Mesendoderm (in vitro differentiated cells): ENCODE results near the gene PCYT2.

Experiments used
- DNase-seq: peaks from one replicate; pipeline ENCODE4 v3.0.0; 2013
- H2AK5ac ChIP-seq: 2 replicates; pipeline ENCODE4 v1.6.1; 2013; ENCODE audit warnings: low read length, inconsistent platforms
- H2BK120ac ChIP-seq: 2 replicates; pipeline ENCODE4 v1.6.1; 2013; ENCODE audit warnings: low read depth, mild to moderate bottlenecking, low read length, moderate library complexity, mixed read lengths
- H2BK15ac ChIP-seq: replicated peaks from 2 replicates; pipeline ENCODE4 v1.6.1; 2013; ENCODE audit warnings: low read depth, mild to moderate bottlenecking, moderate library complexity
- H2BK5ac ChIP-seq: 2 replicates; pipeline ENCODE4 v1.6.1; 2013; ENCODE audit warnings: low read length, inconsistent platforms
- H3K18ac ChIP-seq: 2 replicates; pipeline ENCODE4 v1.6.1; 2013; ENCODE audit warnings: mild to moderate bottlenecking, low read length, mixed read lengths
- H3K23ac ChIP-seq: one replicate; pipeline ENCODE4 v1.6.1; 2013; ENCODE audit warnings: low read length
- H3K27ac ChIP-seq: 2 replicates; pipeline ENCODE4 v1.5.1; 2013; ENCODE audit warnings: low read depth, mild to moderate bottlenecking, inconsistent platforms, low read length, moderate library complexity
- H3K27me3 ChIP-seq: 2 replicates; pipeline ENCODE4 v1.6.1; 2013; ENCODE audit warnings: low read length, control low read depth, mild to moderate bottlenecking, inconsistent platforms; ENCODE audit not compliant: insufficient read depth, poor library complexity
- H3K36me3 ChIP-seq: 2 replicates; pipeline ENCODE4 v1.6.1; 2013; ENCODE audit warnings: low read length, inconsistent platforms; ENCODE audit not compliant: control insufficient read depth, insufficient read depth
- H3K4ac ChIP-seq: one replicate; pipeline ENCODE4 v1.6.1; 2013; ENCODE audit warnings: low read depth, mild to moderate bottlenecking, low read length, moderate library complexity
- H3K4me1 ChIP-seq: 2 replicates; pipeline ENCODE4 v1.6.1; 2013; ENCODE audit warnings: low read depth, low read length, inconsistent platforms; ENCODE audit not compliant: control insufficient read depth
- H3K4me2 ChIP-seq: 2 replicates; pipeline ENCODE4 v1.6.1; 2013; ENCODE audit warnings: low read length
- H3K4me3 ChIP-seq: 2 replicates; pipeline ENCODE4 v1.5.1; 2013; ENCODE audit warnings: mild to moderate bottlenecking, low read length
- H3K56ac ChIP-seq: one replicate; pipeline ENCODE4 v1.6.1; 2013; ENCODE audit warnings: low read length
- H3K79me1 ChIP-seq: 2 replicates; pipeline ENCODE4 v1.6.1; 2013; ENCODE audit warnings: low read length, inconsistent platforms
- H3K79me2 ChIP-seq: 2 replicates; pipeline ENCODE4 v1.6.1; 2013; ENCODE audit warnings: mild to moderate bottlenecking, low read length; ENCODE audit not compliant: control insufficient read depth, insufficient read depth
- H3K9ac ChIP-seq: 2 replicates; pipeline ENCODE4 v1.6.1; 2013; ENCODE audit warnings: low read length, inconsistent platforms
- H4K5ac ChIP-seq: one replicate; pipeline ENCODE4 v1.6.1; 2013; ENCODE audit warnings: low read length
- H4K8ac ChIP-seq: one replicate; pipeline ENCODE4 v1.6.1; 2013; ENCODE audit warnings: low read depth, mild to moderate bottlenecking, control low read depth, low read length, moderate library complexity
- WGBS: extraction: QIAGEN DNeasy Blood & Tissue Kit; methylation state at CpG from one replicate; pipeline ENCODE4 v1.1.7; 2013; ENCODE audit warnings: low lambda C conversion rate, missing lambda C conversion rate; ENCODE audit not compliant: insufficient coverage; ENCODE audit errors: extremely low coverage; 5-methylcytosine and 5-hydroxymethylcytosine counted together

Gene PCYT2

DNA sequence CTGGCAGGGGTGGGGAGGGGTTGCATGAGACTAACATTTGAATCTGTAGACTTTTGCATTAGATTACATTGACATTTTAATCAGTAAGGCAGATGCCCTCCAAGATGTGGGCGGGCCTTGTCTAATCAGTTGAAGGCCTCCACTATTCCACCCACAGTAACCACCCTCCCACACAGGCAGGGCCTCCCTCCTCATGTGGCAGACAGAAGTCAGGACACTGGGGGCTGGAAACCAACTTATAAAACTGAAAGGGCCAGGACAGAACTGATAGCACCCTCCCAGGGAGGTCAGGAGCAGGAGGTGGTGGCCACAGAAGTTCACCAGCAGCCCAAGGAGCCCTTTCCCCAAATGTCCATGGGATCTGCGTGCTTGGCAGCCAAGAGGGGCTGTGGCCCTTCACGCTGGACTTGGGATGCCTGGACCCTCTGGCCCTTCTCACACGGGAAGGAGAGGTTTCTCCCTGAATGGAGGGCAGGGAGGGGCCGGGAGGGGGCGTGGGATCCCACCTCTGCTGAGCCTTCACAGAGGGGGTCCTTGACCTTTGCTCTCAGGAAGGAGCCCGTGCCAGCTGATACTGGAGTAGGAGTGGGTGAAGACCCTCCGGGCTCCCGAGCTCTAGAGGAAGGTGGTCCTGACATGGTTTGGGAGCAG, 21.3 kb upstream of the PCYT2 start:
- Histone ChIP-seq H3K79me1 (peaks cover 8% of the 10 kb centered on the region), H3K4me2 (no peak overlapping the region), H3K9ac (no peak overlapping the region), H3K4ac (no peak overlapping the region), H3K4me1 (no peaks in the 10 kb centered on the region), H3K36me3 (peaks cover 2% of the 10 kb centered on the region), H2BK120ac (no peak overlapping the region), H3K79me2 (peaks cover 8% of the 10 kb centered on the region), H2AK5ac (no peak overlapping the region), H3K27ac (no peak overlapping the region), H3K23ac (no peak overlapping the region), H3K27me3 (no peaks in the 10 kb centered on the region), H3K56ac (no peak overlapping the region), H4K5ac (no peak overlapping the region), H3K4me3 (no peak overlapping the region), H2BK5ac (no peak overlapping the region), H3K18ac (no peak overlapping the region), H4K8ac (no peak overlapping the region), H2BK15ac (no peak overlapping the region)
- no peak for DNase-seq
- WGBS: no CpG with 5 or more reads among the region's 9 CpGs

GRCh38 chr17:81931557-81932332, 20.5 kb upstream of the PCYT2 start:
- no peak overlapping the region for H3K27ac ChIP-seq
- H2BK15ac ChIP-seq: no peak overlapping the region
- no peak overlapping the region for H3K18ac ChIP-seq
- H3K79me2 ChIP-seq: peaks cover 12% of the 10 kb centered on the region
- no peak overlapping the region for H3K56ac ChIP-seq
- no peak overlapping the region for H2AK5ac ChIP-seq
- H3K9ac ChIP-seq: no peak overlapping the region
- no peaks in the 10 kb centered on the region for H3K4me1 ChIP-seq
- H3K79me1 ChIP-seq: peaks cover 8% of the 10 kb centered on the region
- H3K36me3 ChIP-seq: peaks cover 2% of the 10 kb centered on the region
- H4K8ac ChIP-seq: no peak overlapping the region
- H3K4ac ChIP-seq: no peak overlapping the region
- no peak overlapping the region for H2BK5ac ChIP-seq
- H3K23ac ChIP-seq: no peak overlapping the region
- H2BK120ac ChIP-seq: no peak overlapping the region
- H3K4me2 ChIP-seq: no peak overlapping the region
- no peak for DNase-seq
- no peak overlapping the region for H3K4me3 ChIP-seq
- no CpG with 5 or more reads among the region's 15 CpGs for WGBS
- H4K5ac ChIP-seq: no peak overlapping the region
- no peaks in the 10 kb centered on the region for H3K27me3 ChIP-seq

GRCh38 chr17:81931189-81931556, 20.0 kb upstream of the PCYT2 start:
- no peak overlapping the region for H2BK5ac ChIP-seq
- H2AK5ac ChIP-seq: no peak overlapping the region
- WGBS: no CpG with 5 or more reads among the region's 13 CpGs
- no peak overlapping the region for H4K5ac ChIP-seq
- no peak overlapping the region for H3K4me2 ChIP-seq
- H2BK15ac ChIP-seq: no peak overlapping the region
- H3K56ac ChIP-seq: no peak overlapping the region
- no peak overlapping the region for H3K4ac ChIP-seq
- DNase-seq: no peak
- peaks cover 15% of the 10 kb centered on the region for H3K79me2 ChIP-seq
- no peak overlapping the region for H3K4me3 ChIP-seq
- no peak overlapping the region for H3K18ac ChIP-seq
- H3K4me1 ChIP-seq: peaks cover 1% of the 10 kb centered on the region
- no peak overlapping the region for H3K9ac ChIP-seq
- H3K27ac ChIP-seq: no peak overlapping the region
- no peak overlapping the region for H4K8ac ChIP-seq
- no peaks in the 10 kb centered on the region for H3K27me3 ChIP-seq
- no peak overlapping the region for H3K23ac ChIP-seq
- H3K36me3 ChIP-seq: peaks cover 2% of the 10 kb centered on the region
- H2BK120ac ChIP-seq: no peak overlapping the region
- H3K79me1 ChIP-seq: peaks cover 6% of the 10 kb centered on the region

DNA sequence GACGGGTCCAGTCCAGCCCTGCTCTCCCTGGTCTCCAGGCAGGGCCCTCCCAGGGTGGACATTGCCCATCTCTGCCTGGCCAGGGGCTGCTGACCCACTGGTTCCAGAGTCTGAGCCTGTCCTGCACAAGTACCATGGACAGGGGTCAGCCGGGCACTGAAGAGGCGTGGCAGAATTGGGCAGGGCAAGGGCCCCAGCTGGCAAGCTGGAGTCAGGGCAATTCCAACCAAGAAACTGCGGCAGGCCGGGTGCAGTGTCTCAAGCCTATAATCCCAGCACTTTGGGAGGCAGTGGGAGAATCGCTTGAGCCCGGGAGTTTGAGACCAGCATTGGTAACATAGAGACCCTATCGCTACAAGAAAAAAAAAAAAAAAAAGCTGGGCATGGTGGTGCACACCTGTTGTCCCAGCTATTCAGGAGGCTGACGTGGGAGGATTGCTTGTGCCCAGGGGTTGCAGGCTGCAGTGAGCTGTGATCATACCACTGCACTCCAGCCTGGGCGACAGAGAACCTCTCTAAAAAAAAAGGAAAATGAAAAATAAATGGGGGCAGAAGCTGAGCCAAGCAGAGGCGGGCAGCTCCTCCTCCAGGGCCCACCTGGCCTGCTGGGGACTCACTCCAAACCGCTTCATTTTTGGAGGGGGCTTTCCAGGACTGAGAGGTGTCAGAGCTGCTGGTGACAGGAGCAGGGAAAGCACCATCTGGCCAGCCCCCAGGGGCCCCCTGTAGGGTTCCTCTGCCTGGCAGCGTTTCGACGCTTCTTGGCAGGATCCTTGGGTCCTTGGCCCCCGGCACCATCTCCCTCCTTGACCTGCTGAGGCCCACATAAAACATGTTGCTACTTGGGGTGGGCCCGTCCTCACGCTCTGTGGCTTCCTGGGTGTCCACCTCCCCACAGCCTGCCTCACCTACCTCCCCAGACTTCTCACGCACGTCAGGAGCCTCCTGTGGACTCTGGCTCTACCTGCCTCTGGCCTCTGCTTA, 19.2 kb upstream of the PCYT2 start:
- Histone ChIP-seq H3K4me1 (peaks cover 3% of the 10 kb centered on the region), H2BK15ac (no peak overlapping the region), H3K18ac (no peak overlapping the region), H3K4me3 (no peak overlapping the region), H4K5ac (no peak overlapping the region), H3K23ac (no peak overlapping the region), H2AK5ac (no peak overlapping the region), H3K4ac (no peak overlapping the region), H3K36me3 (peaks cover 2% of the 10 kb centered on the region), H3K79me2 (peaks cover 15% of the 10 kb centered on the region), H2BK5ac (no peak overlapping the region), H3K27me3 (no peaks in the 10 kb centered on the region), H3K56ac (no peak overlapping the region), H3K9ac (no peak overlapping the region), H3K4me2 (no peak overlapping the region), H3K79me1 (peaks cover 3% of the 10 kb centered on the region), H2BK120ac (no peak overlapping the region), H3K27ac (no peak overlapping the region), H4K8ac (no peak overlapping the region)
- no CpG with 5 or more reads among the region's 20 CpGs for WGBS
- DNase-seq: no peak

- no peak overlapping the region for H2BK15ac ChIP-seq
- H3K23ac ChIP-seq: no peak overlapping the region
- peaks cover 2% of the 10 kb centered on the region for H3K36me3 ChIP-seq
- no peak overlapping the region for H4K5ac ChIP-seq
- no peak overlapping the region for H3K18ac ChIP-seq
- WGBS: no CpG with 5 or more reads among the region's 31 CpGs
- H2AK5ac ChIP-seq: no peak overlapping the region
- peaks cover 10% of the 10 kb centered on the region for H3K4me1 ChIP-seq
- no peak overlapping the region for H4K8ac ChIP-seq
- peaks cover 6% of the 10 kb centered on the region for H3K79me1 ChIP-seq
- H3K9ac ChIP-seq: peak overlapping the region; percentile 69
- H2BK5ac ChIP-seq: no peak overlapping the region
- H3K4me2 ChIP-seq: no peak overlapping the region
- H2BK120ac ChIP-seq: no peak overlapping the region
- H3K4me3 ChIP-seq: no peak overlapping the region
- no peak overlapping the region for H3K56ac ChIP-seq
- peaks cover 24% of the 10 kb centered on the region for H3K79me2 ChIP-seq
- H3K4ac ChIP-seq: no peak overlapping the region
- no peak for DNase-seq
- H3K27me3 ChIP-seq: no peaks in the 10 kb centered on the region
- H3K27ac ChIP-seq: no peak overlapping the region
Measured at GRCh38 chr17:81929253-81930141, 18.3 kb upstream of the PCYT2 start.
